Stimulated activated naive CD8-positive, alpha-beta T cell treated with anti-CD3 and anti-CD28 coated beads, Interleukin-15, Interleukin-2, amounts not matched to agents 100 U/mL and 50 U/mL, for 24 hours (primary cell): ENCODE data around the gene FBXO2.

Experiments
- ATAC-seq: fragments of 150-1000 bp; cut with Tn5 transposase; one replicate; pipeline ENCODE4 v1.10.0; 2021
- DNase-seq: peaks from one replicate; pipeline ENCODE4 v3.0.0; 2021

Gene FBXO2

DNA sequence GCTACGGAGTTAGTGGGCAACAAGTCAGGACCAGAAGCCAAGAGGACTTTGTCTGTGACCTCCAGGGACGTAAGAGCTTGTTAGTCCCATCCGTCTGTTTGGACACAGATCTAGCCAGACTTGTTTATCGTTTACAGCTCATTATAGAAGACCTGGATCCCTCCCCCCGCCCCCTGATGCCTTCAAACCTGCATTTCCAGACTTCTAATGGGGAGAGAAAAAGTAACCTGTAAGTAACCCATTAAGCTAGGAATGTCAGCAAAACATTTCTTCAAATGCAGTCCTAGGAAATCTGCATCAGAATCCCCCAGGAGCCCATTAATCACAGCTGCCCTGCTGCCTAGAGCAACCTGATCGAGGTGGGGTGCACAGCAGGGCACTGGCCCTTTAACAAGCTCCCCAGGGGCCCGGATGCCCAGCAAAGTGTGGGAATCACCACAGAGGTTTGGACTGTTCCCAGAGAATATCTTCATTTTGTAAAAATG is 28.1 kb upstream of the FBXO2 start:
- ATAC-seq (no peak), DNase-seq (no peak)

DNA sequence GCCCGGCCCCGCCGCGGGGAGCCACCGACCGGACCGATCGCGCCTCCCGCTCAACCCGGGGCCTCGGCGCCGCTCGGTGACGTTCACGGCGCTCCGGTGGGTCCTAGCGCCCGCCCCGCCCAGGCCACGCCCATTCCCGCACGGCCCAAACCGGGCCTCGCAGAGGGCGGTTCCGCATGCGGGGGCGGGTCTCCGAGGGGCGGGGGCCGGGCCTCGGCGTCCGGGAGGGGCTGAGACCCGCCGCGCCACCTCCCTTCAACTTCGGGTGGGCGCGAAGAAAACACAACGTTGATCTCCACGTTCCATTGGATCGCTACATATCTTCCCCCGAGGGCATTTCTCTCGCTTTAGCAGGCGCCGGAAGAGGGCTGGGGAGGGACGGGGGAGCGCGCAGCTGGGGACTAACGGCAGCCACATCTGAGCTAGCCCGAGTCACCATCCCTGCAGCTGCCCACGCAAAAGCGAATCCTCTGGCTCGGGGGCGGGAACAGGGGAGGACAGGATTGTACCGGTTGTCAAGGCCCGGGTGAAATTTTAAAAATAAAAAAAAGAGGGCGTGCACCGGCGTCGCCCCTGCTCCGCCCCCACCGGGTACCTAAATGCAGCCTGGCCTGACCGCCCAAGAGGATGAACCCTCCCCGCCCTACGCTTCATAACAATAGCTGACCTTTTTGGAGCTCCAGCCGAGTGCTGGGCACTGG is 27.0 kb upstream of the FBXO2 start, which contains the start of gene MAD2L2:
Gene MAD2L2 (minus strand): TSS at position 78 of the 701 bp plus-strand sequence. CDS start 547 bp downstream, outside the sequence.
- DNase-seq (peak; percentile 95), ATAC-seq (peak; percentile 93)

DNA sequence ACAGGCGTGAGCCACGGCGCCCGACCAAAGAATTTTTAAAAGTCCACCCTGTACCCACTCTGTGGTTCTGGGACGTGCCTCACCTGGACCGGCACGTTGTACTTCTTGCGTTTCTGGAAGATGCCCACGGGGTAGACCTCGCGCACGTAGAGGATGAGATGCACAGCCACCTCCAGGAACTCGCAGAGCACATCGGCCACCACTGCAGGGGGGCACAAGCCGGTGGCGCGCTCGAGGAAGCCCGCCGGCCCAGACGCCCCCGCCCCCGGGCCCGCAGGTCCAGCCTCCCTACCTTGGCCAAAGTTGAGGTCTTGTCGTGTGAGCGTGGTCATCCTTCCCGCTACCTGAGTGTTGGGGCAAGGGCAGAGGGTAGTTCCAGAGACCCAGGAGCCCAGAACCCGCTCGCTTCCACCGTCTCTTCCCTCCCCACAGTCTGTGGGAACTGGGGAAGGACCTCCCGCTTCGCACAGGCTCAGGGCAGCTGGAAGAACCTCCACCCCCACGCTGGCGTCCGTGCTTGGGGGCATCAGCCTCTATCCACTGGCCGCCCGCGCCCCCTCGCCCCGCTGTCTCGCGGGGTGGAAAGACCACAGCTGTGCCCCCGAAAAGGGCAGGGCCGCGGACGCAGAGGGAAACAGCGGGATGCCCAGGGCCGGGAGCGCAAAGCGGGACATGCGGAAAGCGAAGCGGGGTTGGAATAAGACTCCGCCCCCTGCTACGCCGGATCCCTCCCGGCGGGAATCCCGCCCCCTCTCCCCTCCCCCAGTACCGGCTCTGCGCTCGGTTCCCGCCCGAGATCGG is 26.2 kb upstream of the FBXO2 start:
- DNase-seq (no peak), ATAC-seq (peak; percentile 14)

DNA sequence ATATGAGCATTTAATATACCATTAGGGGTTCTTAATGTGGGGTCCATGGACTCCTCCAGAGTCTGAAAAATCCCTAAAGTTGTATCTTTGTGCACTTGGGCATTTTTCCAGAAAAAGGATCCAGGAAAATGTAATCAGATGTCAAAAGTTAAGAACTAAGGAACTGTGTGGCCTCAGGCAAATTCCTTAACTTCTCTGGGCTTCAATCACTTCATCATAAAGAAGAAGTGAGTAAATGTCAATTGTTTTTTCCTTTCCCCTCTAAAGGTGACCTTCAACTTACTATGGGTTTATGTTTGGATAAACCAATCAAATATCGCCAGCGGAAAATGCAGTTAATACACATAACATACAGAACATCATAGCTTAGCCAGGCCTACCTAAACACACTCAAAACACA is 24.2 kb upstream of the FBXO2 start:
- no peak for ATAC-seq
- DNase-seq: no peak

DNA sequence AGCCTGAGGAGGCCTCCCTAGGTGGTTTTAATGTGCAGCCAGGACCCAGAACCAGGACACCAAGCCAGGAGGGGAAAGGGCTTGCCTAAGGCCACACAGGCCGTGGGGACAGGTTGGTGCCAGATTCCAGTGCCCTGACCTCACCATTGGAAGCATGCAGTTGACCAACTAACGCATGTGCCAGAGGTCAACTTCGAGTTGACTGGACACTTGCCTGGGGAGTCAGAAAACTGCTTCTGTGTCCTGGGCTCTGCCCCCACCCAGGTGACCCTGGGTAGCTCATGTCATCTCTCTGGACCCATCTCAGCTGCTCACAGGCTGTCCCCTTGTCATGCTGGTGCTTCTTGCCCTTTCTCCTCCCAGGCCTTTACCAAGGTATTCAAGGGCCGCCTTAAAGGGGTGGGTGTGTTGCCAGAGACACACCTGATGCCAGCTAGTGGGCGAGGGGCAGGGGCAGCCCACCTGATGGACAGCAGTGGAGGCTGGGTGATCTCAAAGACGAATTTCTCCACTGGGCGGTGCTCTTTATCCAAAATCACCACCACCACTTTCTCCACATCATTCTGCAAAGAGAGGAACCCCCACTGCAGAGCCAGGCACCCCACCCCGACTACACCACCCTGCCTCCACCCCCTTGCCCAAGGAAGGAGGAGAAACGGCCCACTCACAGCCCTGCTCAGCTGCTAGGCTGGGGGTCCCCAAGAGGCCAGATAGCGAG is 22.3 kb upstream of the FBXO2 start:
- no peak for DNase-seq
- no peak for ATAC-seq

DNA sequence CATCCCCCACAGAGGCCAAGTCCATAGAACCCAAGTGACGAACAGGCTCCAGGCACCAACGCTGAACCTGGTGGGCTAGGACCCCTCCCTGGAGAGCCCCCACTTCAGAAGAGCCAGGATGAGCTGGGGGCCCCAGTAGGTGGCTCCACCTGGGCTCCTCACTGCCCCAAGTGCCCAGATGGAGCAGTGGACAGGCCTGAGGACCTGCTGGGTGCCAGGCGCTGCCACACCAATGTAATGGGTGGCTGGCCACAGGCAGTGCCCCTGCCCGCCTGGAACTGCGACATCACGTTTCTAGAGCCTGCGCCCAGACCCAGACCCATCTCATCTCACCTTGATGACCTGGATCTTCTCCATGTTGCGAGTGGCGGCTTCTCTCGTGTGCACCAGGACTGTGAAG is 21.1 kb upstream of the FBXO2 start:
- DNase-seq: no peak
- ATAC-seq: no peak

DNA sequence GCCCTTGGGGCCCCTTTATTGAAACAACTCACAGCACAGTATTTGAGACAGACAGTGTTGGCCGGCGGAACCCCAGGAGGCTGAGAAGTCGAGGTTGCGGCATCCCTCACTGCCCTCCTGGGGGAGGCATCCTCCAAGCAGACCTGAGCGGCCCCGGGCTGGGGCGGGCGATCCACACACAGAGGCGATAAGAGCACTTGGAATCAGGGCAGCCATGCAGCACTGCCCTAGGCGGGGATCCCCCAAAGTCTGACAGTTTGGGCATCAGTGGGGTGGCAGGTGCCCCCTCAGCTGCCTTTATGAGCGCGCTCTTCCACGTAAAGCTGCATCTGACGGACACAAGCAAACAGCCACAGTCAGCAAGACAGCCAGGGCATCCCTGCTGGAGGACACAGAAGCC is 20.3 kb upstream of the FBXO2 start:
- no peak for DNase-seq

DNA sequence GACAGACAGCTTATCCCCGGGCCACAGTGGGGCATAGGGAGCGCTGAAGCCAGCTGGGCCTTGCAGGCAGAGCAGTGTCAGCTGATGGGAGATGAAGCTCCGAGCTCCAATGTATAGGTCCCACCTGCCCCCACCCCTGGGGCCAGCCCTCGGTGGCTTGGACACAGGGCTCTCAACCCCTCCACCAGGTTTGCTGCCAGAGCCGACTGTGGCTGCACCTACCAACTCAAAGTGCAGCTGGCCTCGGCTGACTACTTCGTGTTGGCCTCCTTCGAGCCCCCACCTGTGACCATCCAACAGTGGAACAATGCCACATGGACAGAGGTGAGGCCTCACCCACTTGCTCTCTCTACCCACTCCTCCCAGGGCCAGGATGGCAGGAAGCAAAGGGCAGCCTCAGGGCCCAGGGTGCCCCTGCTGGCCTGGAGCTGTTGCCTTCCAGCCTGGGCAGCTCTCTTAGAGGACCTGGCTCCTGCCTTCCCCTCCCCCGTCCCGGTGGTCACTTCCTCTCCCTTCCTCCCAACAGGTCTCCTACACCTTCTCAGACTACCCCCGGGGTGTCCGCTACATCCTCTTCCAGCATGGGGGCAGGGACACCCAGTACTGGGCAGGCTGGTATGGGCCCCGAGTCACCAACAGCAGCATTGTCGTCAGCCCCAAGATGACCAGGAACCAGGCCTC is 19.0 kb upstream of the FBXO2 start:
- DNase-seq (no peak), ATAC-seq (no peak)

More for the DNA sequence above, 20.3 kb upstream of the FBXO2 start:
- no peak for ATAC-seq

DNA sequence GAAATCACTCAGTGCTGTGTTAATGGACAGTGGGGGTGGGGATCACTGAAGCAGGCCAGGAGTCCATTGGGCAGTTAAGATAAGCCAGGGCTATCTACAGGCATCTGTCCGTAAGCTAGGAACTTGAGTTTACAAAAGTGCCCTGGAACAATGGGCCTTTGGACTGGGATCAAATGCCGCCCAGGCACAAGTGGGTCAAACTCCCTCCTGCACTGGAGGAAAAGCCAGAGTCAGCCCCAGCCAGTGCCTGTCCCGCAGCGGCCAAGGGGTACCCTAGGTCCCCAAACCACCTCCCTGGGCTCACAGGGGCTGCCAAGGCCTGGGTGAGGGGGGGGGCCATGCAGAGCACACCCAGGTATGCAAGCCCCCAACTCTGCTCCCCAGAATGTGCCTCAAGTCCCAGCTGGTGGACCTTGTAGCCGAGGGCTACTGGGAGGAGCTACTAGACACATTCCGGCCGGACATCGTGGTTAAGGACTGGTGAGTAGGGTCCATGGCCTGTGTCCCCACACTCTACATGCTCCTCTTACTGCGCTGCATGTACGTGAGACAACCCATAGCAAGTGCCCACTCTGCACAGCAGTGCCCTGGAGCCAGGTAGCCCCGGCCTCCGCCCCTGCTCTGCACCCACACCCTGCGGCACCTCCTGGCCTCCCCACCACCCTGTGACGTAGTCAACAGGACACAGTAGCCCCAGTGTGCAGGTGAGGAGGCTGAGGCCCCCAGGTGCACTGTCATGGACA is 17.5 kb upstream of the FBXO2 start:
- DNase-seq: no peak
- no peak for ATAC-seq

DNA sequence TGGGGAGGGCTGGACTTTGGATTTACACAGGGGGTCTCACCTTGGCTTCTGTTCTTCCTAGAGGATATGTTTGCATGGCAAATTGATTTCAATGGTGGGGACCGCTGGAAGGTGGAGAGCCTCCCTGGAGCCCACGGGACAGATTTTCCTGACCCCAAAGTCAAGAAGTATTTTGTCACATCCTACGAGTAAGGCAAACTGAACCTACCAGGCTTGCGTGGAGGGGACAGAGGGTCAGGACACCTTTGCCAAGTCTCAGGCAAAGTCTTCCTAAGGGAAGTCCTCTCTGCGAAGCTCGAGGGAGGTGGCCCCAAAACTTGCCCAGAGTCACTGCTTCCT is 16.9 kb upstream of the FBXO2 start:
- ATAC-seq: no peak

DNA sequence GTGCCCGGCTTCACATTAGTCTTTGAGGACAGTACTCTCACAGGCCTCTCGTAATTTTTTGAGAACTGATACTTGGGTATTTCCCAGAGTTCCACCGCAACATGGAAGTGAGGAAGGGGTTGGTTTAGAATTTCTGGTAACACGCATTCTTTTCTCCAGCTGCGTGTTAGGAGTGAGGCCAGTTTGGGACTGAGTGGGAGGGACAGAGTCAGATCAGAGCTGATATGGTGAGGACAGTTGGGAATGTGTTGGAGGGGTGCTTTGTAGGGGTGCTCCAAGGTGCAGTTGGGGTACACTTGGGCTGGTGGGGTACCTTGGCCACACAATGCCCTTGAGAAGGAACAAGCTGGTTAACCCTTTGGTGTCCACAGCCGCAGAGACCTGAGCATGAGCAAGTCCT is 16.5 kb upstream of the FBXO2 start:
- ATAC-seq (no peak), DNase-seq (no peak)

More for the DNA sequence above, 16.9 kb upstream of the FBXO2 start:
- DNase-seq: no peak

DNA sequence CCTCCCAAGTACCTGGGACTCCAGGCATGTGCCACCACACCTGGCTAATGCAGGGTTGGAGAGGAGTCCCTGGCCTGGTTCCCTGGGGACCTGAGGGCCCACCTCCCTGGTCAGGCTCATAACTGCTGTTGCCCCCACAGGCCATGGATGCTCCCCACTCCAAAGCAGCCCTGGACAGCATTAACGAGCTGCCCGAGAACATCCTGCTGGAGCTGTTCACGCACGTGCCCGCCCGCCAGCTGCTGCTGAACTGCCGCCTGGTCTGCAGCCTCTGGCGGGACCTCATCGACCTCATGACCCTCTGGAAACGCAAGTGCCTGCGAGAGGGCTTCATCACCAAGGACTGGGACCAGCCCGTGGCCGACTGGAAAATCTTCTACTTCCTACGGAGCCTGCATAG is 14.3 kb upstream of the FBXO2 start:
- DNase-seq (no peak), ATAC-seq (no peak)

DNA sequence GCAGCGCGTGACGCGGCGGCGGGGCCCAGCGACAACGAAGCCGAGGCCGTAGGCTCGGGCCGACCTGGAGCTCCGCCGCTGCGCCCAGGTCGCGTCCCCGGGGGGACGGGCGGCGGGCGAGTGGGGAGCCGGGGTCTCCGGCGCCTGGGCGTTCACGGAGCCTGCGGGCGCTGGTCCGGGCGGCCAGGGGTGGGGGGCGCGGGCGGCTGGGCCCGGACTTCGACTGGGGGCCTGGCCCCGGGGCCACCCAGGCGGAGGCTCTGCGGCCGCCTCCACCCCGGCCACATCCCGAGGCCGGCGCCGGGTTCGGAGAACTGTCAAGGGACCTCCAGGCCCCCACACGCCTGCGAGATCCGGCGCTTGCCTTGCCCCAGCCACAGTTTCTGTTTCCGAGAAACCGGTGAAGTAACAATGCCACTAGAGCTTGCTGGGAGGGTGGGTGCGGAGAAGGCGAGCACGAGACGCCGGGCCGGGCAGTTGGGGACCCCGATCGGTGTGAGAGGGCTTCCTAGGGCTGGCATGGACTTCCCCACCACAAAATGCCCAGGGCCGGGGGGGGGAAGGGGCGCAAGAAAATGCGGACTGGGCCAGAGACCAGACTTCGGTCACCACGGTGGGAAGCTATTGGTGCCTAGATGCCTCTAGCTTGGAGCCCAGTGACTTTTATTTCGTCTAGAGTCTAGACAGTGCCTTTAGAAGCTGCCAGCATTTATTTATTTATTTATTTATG is 10.3 kb upstream of the FBXO2 start:
- ATAC-seq (peak; percentile 70), DNase-seq (peak; percentile 68)

DNA sequence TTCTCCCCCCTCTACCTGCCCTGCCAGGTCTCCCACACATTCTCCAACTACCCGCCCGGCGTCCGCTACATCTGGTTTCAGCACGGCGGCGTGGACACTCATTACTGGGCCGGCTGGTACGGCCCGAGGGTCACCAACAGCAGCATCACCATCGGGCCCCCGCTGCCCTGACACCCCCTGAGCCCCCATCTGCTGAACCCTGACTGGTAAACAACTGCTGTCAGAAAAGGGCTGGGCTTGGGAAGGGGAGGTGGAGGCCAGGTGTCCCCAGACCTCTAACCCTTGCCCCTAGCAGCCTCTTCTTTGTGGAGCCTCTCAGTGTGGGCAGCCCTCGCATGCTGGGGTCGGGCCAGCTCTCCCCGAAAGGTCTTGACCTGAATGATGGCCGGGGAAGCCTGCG is 6.9 kb upstream of the FBXO2 start:
- ATAC-seq (no peak), DNase-seq (no peak)

DNA sequence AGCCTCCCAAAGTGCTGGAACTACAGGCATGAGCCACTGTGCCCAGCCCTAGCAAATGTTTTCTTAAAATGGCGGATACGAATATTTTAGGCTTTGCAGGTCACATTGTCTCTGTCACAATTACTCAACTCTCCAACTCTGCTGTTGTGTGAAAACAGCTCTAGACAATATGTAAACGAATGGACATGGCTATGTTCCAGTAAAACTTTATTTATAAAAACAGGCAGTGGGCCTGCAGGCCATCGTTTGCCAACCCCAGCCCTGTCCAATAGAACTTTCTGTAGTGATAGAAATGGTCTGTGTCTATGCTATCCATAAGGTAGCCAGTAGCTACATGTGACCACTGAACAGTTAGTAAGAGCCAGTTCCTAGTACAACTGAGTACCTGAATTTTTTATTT is 5.5 kb upstream of the FBXO2 start:
- ATAC-seq (no peak), DNase-seq (no peak)

DNA sequence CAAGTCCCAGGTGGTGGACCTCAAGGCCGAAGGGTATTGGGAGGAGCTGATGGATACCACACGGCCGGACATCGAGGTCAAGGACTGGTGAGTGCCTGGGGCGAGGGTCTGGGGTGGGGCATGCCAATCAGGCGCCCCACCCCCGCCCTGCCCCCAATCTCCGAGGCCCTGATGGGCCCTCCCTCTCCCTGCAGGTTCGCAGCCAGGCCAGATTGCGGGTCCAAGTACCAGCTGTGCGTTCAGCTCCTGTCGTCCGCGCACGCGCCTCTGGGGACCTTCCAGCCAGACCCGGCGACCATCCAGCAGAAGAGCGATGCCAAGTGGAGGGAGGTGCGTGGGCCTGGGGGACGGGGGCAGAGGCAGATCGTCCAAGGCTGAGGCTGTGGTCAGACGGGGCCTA is 4.3 kb upstream of the FBXO2 start:
- ATAC-seq (no peak), DNase-seq (no peak)

DNA sequence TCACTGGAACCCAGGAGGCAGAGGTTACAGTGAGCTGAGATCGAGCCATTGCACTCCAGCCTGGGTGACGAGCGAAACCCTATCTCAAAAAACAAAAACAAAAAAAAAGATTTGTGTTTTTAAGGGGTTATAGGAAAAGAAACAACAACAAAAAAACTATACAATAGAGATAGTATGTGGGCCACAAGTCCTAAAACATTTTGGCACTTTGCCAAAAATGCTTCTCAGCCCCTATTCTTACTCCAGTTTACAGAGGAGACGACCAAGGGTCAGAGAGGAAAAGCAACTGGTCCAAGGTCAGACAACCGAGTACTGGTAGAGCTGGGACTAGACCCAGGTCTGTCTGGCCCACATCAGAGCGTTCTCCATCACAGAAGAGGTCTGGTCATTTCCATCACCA is 3.4 kb upstream of the FBXO2 start:
- no peak for DNase-seq
- no peak for ATAC-seq

DNA sequence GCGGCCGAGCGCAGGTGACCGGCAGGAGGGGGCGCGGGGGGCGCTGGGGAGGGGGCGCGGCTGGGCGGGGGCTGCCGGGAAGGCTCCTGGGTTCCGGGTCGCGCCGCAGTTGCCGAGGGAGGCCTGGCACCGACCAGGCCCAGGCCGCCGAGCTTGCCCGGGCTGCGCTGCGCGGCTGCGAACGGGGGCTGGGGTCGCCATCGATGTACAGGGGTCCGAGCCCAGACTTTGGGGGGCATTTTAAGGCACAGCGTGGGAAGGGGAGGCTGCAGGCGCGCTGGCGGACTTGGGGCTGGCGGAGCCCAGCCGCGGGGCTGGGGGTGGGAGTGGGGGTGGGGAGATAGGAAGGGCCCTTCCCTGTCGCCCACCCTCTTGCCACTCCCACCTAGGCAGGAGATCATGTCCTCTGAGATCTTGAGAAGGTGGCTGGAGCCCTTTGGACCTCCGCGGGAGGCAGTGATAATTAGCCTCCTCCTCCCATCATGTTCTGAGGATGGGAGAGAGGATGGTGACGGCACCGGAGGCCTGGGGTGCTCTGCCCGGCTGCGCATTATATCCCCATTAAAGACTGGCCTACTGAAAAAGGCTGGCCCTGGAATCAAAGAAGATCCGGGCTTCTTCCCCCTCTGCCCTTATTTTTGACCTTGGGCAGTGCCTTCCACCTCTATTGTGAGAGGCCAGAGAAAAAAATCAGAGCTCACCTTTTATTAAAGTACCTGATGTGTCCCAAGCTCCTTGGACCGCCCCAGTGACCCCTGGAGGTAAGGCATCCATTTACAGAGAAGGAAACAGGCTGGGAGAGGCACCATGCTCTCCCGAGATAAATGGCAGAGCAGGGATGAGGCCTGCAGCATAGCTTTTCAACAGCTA is 945 bp upstream of the FBXO2 start:
- ATAC-seq (peak; percentile 8), DNase-seq (no peak)

DNA sequence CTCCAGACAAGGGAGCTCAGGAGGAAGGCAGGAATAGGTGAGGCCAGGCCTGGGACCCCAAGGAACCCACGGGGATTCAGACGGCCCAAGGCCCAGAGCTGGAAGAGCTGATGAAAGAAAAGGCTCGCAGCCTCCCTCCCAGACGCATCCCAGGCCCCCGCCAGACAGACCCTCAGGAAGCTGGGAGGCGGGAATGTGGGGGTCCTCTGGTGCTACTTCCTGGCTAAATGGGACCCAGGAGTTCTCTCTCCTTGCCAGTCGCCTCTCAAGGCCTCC is 430 bp downstream of the FBXO2 start:
- ATAC-seq: no peak

More for the DNA sequence above, 430 bp downstream of the FBXO2 start:
- no peak for DNase-seq
